Ectodermal cell (in vitro differentiated cells): ENCODE results near the gene PLA2G2D.

Experiments used
- H3K27ac ChIP-seq: 2 replicates; pipeline ENCODE4 v1.7.0; 2013; ENCODE audit warnings: mild to moderate bottlenecking, low read depth, low read length; ENCODE audit not compliant: insufficient read depth, poor library complexity, severe bottlenecking
- H3K27me3 ChIP-seq: 2 replicates; pipeline ENCODE4 v1.7.0; 2013; ENCODE audit warnings: mild to moderate bottlenecking, low read length; ENCODE audit not compliant: insufficient read depth, control insufficient read depth, poor library complexity, severe bottlenecking
- H3K36me3 ChIP-seq: one replicate; pipeline ENCODE4 v1.7.0; 2013; ENCODE audit warnings: low read length; ENCODE audit not compliant: control insufficient read depth, insufficient read depth
- H3K4me1 ChIP-seq: one replicate; pipeline ENCODE4 v1.7.0; 2013; ENCODE audit warnings: low read length; ENCODE audit not compliant: control insufficient read depth, insufficient read depth
- H3K4me3 ChIP-seq: 2 replicates; pipeline ENCODE4 v1.7.0; 2013; ENCODE audit warnings: low read depth, low read length, control low read depth; ENCODE audit not compliant: insufficient read depth
- H3K9me3 ChIP-seq: 2 replicates; pipeline ENCODE4 v1.7.0; 2013; ENCODE audit warnings: mild to moderate bottlenecking, low read length, moderate library complexity; ENCODE audit not compliant: control insufficient read depth
- whole genome bisulfite sequencing, 2 experiments: methylation state at CpG; one replicate each; pipeline ENCODE4 v1.1.7; 2013; ENCODE audit warnings: missing lambda C conversion rate in 2 of 2; 5-methylcytosine and 5-hydroxymethylcytosine counted together

Gene PLA2G2D

GRCh38 chr1:20115479-20115878 lies 3.9 kb downstream of the PLA2G2D start:
- no peaks in the 10 kb centered on the region for H3K36me3 ChIP-seq
- H3K27ac ChIP-seq, result no peak overlapping the region
- H3K4me1 ChIP-seq, result no peaks in the 10 kb centered on the region
- no peak overlapping the region for H3K4me3 ChIP-seq
- no peaks in the 10 kb centered on the region for H3K9me3 ChIP-seq
- 88 to 89% methylated on average over 4 of the region's 4 CpGs for WGBS, 2 experiments
- no peaks in the 10 kb centered on the region for H3K27me3 ChIP-seq

- WGBS, 2 experiments, result 76% methylated on average over 15 of the region's 15 CpGs
- H3K36me3 ChIP-seq, result no peaks in the 10 kb centered on the region
- no peaks in the 10 kb centered on the region for H3K4me1 ChIP-seq
- no peak overlapping the region for H3K27ac ChIP-seq
- no peaks in the 10 kb centered on the region for H3K27me3 ChIP-seq
- no peak overlapping the region for H3K4me3 ChIP-seq
- H3K9me3 ChIP-seq, result no peaks in the 10 kb centered on the region
Observed at GRCh38 chr1:20114021-20114648, 5.2 kb downstream of the PLA2G2D start.

DNA sequence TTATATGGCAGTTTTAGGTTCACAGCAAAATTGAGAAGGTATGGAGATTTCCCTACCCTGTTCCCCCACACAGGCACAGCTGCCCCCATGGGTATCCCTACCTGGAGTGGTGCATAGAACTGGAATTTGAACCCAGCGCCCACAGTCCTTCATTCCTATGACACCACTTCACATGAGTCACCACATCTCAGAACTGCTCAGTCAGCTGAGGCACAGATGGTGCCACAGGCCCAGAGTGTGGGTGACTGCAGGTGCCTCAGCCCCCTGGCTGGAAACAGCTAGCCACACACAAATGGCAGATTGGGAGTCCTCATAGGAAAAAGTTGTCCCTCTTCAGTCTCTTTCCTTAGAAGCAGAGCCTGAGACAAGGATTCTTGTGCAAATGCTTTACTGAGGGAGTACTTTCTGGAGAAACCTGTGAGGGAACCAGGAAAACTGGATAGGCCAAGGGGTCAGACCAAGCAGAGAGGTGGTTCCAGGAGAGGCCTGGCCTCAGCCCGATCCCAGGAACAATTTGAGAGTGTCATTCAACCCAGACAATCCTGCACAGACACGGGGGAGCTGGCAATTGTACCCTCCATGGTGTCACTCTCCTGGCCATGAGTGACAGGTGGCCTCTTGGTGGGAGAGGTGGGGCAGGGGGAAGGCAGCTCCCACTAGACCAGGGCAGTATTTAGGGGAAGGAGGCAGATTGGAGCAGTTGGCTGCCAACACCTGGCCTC lies 6.9 kb downstream of the PLA2G2D start:
- Histone ChIP-seq H3K9me3 (no peaks in the 10 kb centered on the region), H3K27me3 (no peaks in the 10 kb centered on the region), H3K27ac (no peak overlapping the region), H3K4me1 (no peaks in the 10 kb centered on the region), H3K4me3 (no peak overlapping the region), H3K36me3 (no peaks in the 10 kb centered on the region)
- WGBS, 2 experiments, result 90 to 94% methylated on average over 3 of the region's 3 CpGs

DNA sequence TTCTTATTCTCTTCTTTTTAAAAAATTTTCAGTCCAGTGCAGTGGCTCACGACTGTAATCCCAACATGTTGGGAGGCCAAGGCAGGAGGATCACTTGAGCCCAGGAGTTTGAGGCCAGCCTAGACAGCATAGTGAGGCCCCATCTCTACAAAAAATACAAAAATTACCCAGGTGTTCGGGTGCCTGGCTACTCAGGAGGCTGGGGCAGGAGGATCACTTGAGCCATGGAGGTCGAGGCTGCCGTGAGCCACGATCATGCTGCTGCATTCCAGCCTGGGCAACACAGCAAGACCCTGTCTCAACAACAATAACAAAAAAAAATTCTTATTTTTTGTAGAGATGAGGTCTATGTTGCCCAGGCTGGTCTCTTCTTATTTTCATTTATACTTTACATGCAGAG lies 7.9 kb downstream of the PLA2G2D start:
- Histone ChIP-seq H3K27me3 (no peaks in the 10 kb centered on the region), H3K4me1 (no peaks in the 10 kb centered on the region), H3K36me3 (no peaks in the 10 kb centered on the region), H3K4me3 (no peak overlapping the region), H3K9me3 (no peaks in the 10 kb centered on the region), H3K27ac (no peak overlapping the region)
- 88 to 95% methylated on average over 5 of the region's 5 CpGs for whole genome bisulfite sequencing, 2 experiments

- WGBS, 2 experiments, result 94 to 95% methylated on average over 12 of the region's 12 CpGs
- Histone ChIP-seq H3K27ac (no peak overlapping the region), H3K4me1 (no peaks in the 10 kb centered on the region), H3K4me3 (no peak overlapping the region), H3K36me3 (no peaks in the 10 kb centered on the region), H3K27me3 (no peaks in the 10 kb centered on the region), H3K9me3 (no peaks in the 10 kb centered on the region)
Observed at GRCh38 chr1:20110679-20111078, 8.7 kb downstream of the PLA2G2D start.

DNA sequence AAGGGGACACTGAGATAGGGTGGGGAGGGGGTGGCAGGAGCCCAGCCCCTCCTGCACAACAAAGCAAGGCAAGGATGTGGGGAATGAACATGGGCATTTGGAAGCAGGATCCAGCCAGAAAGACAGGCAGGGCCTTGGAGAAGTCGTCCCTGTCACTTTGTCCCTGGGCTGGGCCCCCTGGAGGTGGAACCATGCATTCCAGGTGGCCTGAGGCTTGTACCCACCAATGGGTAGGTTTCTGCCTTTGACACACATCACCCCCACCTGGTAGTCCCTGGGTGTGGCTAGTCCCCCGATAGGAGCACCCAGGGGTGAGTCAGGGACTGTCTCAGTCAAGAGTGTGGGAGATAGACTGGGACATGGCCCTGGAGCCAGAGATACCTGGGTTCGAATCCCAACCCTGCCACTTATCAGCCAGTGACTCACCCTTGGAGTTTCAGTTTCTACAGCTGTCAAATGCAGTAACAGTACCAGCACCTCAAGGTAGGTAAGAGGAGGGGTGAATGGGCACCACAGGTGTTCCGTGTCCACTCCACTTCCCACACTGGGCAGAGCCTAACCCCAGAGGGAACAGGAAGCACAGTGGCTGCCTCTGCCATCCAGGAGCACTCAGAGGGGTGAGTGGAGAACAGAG lies 10.0 kb downstream of the PLA2G2D start:
- Histone ChIP-seq H3K4me3 (no peak overlapping the region), H3K27me3 (no peaks in the 10 kb centered on the region), H3K9me3 (no peaks in the 10 kb centered on the region), H3K27ac (no peak overlapping the region), H3K4me1 (no peaks in the 10 kb centered on the region), H3K36me3 (no peaks in the 10 kb centered on the region)
- WGBS, 2 experiments, result 88 to 92% methylated on average over 4 of the region's 4 CpGs

DNA sequence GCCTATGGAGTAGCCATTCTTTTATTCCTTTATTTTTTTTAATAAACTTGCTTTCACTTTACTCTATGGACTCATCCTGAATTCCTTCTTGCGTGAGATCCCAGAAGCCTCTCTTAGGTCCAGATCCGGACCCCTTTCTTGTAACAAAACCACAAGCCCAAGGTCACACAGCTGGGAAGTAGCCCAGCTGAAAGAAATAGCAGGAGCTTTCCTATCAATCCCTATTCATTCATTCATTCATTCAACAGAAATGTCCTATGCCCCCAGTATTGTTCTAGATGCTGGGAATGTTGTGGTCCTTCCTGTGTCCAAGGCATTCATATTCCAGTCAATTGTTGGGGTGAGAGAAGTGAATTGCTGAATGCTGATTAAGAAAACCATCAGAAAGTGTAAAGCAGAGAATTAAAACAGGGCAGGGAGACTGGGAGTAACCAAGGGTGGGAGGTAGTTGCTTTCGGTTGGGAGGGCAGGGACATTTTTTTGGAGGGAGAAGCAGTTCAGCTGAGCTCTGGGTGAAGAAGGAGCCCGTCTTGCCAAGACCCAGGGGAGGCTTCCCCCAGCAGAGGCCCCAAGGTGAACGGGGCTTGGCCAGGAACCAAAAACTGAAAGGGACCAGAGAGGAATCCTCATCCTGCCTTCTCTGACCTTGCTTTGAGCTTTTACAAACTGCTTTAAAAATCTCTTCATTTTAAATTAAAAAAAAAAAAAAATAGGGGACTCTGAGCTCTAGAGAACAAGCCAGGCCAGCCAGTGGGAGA lies 10.8 kb downstream of the PLA2G2D start:
- H3K9me3 ChIP-seq, result no peaks in the 10 kb centered on the region
- no peak overlapping the region for H3K4me3 ChIP-seq
- no peaks in the 10 kb centered on the region for H3K27me3 ChIP-seq
- no peaks in the 10 kb centered on the region for H3K36me3 ChIP-seq
- H3K27ac ChIP-seq, result no peak overlapping the region
- no peaks in the 10 kb centered on the region for H3K4me1 ChIP-seq
- 75 to 81% methylated on average over 5 of the region's 5 CpGs for WGBS, 2 experiments

GRCh38 chr1:20107796-20108195 lies 11.5 kb downstream of the PLA2G2D start:
- H3K4me3 ChIP-seq, result no peak overlapping the region
- H3K4me1 ChIP-seq, result no peaks in the 10 kb centered on the region
- H3K27ac ChIP-seq, result no peak overlapping the region
- H3K9me3 ChIP-seq, result no peaks in the 10 kb centered on the region
- no peaks in the 10 kb centered on the region for H3K27me3 ChIP-seq
- H3K36me3 ChIP-seq, result no peaks in the 10 kb centered on the region
- WGBS, 2 experiments, result 85 to 91% methylated on average over 4 of the region's 4 CpGs

DNA sequence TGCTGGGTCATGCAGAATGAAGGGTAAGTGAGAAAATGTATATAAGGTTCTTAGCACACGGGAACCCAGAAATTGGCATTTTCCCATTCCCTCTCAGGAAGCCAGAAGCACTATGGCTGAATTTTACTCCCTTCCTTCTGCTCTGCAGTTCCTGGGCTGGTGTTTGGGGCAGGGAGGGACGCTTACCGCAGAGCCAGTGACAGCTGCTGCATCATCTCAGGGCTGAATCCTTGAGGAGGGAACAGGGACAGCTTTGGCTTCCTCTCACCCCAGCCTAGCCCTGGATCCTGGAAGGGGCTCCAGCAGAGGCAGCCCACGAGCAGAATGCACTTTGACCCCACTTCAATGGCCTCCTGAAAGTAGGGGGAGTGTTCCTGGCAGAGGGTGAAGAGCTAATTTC lies 12.0 kb downstream of the PLA2G2D start:
- no peaks in the 10 kb centered on the region for H3K9me3 ChIP-seq
- no peaks in the 10 kb centered on the region for H3K36me3 ChIP-seq
- no peaks in the 10 kb centered on the region for H3K4me1 ChIP-seq
- no peak overlapping the region for H3K4me3 ChIP-seq
- H3K27me3 ChIP-seq, result no peaks in the 10 kb centered on the region
- WGBS, 2 experiments, result 80 to 82% methylated on average over 4 of the region's 4 CpGs
- no peak overlapping the region for H3K27ac ChIP-seq

DNA sequence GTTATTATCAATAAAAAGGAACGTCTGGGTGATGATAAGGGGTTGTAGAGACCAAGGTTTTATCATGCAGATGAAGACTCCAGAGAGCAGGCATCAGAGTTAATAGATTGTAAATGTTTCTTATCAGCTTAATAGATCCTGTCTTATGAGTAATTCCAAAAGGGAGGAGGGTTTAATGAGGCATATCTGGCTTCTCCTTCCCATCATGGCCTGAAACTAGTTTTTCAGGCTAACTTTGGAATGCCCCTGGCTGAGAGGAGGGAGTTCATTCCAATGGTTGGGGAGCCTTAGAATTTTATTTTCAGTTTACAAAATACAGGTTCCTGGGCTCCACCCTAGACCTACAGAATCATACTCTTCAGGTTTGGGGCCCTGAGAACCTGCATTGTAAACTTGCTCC lies 13.5 kb downstream of the PLA2G2D start:
- no peaks in the 10 kb centered on the region for H3K9me3 ChIP-seq
- no peak overlapping the region for H3K27ac ChIP-seq
- no peaks in the 10 kb centered on the region for H3K36me3 ChIP-seq
- no peak overlapping the region for H3K4me3 ChIP-seq
- no peaks in the 10 kb centered on the region for H3K27me3 ChIP-seq
- no peaks in the 10 kb centered on the region for H3K4me1 ChIP-seq
- 88% methylated on average over 1 of the region's 1 CpG for WGBS, 2 experiments
